HG03045 (cell line): Measurements from ENCODE around the gene RALGAPA1.
"Not testable (repeated sequence)": the region's sequence is repeated elsewhere in the genome, so short reads cannot be mapped to it uniquely, and the experiment has no call there.

Experiments used
- ATAC-seq: cut with Tn5 transposase; IDR thresholded peaks from one replicate; pipeline ENCODE4 v1.9.1; 2021; ENCODE audit warnings: mild to moderate bottlenecking, moderate library complexity; ENCODE audit not compliant: unreplicated experiment

RALGAPA1 gene

GRCh38 chr14:35766700-35767082, 42.4 kb downstream of the RALGAPA1 start:
- ATAC-seq, result no peak

GRCh38 chr14:35766036-35766699, 42.9 kb downstream of the RALGAPA1 start:
- ATAC-seq, result no peak

DNA sequence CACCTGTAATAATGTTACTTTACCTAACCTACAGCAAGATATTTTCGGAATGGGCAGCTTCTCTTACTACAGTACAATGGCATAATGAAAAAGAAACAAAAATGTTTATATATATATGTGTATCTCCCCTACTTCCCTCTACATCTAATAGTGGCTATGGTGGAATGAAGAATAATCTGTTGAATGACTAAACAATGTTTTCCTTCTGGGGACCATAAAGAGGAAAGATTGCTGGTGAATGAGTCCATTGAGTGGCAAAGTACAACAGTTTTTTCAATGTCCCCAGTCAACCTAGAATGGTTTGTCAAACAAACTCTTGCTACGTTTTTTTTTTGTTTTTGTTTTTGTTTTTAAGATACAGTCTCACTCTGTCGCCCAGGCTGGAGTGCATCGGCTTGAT, 47.2 kb downstream of the RALGAPA1 start:
- no peak for ATAC-seq

- ATAC-seq, result no peak
These were observed 49.0 kb downstream of the RALGAPA1 start for GRCh38 chr14:35760143-35760542.

DNA sequence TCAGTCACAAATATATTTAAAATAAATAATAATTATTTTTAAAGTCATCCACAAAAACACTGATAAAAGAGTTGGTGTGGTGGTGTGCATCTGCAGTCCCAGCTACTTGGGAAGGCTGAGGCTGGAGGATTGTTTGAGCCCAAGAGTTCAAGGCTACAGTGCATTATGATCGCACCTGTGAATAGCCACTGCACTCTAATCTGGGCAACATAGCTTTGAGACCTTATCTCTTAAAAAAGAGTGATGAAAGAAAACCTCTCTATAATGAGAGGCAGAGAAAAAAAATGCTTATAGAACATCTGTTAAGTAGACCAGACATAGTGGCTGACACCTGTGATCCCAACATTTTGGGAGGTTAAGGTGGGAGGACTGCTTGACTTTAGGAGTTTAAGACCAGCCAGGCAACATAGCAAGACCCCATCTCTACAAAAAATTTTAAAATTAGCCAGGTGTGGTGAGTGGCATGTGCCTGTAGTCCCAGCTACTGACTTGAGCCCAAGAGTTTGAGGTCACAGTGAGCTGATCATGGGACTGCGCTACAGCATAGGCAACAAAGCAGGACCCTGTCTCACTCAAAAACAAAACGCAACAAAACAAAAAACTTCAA, 50.5 kb downstream of the RALGAPA1 start:
- ATAC-seq, result no peak

DNA sequence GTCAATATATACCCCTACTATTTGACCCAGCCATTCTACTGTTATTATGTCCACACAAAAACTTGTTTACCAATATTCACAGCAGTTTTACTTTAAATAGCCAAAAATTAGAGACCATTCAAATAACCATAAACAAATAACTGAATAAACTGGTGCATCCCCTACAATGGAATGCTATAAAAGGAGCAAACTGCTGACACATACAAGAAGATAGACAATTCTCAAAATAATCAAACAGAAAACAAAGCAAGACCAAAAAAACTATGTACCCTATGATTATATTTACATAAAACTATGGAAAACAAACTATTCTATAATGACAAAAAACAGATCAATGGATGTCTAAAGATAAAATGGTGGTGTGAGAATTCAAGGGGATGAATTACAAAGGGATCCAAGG, 54.4 kb downstream of the RALGAPA1 start:
- ATAC-seq, result no peak

DNA sequence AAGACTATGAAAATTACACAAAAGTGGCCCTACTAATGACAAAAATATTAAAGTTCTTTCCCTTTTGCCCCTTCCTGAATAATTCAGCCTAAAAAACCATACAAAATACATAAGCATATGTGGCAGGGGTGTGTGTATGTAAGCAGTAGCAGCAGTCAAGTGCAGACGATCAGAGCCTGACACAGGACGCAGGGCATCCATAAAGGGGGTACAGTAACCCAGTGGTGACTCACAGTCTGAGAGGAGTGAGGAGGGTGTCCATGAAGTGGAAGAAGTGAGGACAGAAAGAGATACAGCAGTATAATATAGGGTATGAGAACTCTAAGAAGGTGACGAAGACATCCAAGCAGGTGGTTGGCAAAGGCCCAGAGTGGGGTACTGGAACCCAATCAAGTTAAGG, 56.7 kb downstream of the RALGAPA1 start:
- ATAC-seq, result no peak

- no peak for ATAC-seq
These were observed 58.7 kb downstream of the RALGAPA1 start for GRCh38 chr14:35750202-35750904.

DNA sequence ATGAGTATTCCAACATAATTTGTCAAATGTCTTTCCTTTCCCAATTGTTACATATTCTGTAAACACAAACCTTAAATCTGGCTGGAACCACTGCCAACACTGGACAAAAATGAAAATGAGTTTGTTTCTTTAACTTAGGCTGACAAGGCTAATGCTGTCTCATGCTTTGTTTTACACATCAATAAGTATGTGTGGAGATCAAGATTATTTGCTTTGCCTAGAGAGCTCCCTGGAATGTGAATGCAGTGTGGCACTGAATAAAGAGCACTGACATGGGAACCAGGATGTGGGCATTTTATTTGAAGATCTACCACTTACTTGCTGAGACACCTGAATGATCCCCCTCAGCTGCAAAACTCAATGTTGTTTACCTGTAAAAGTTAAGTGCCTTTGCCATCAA, 61.7 kb downstream of the RALGAPA1 start:
- no peak for ATAC-seq

DNA sequence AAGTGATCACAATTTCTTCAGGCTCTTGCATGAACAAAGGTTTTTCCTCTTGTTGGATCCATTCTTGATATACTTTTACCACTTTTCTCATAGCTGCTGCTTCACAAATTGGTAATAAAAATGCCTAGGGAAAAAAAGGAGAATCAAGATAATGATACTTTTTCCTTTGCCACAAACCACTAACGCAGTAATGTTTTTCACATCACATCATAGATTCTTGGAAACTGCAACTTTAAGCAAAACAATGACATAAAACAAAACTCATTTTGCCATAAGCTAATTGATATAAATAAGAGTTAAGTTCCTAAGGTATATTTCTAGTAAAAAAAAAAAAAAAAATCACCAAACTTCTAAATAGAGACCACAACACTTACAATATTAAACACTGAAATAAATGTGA, 66.7 kb downstream of the RALGAPA1 start:
- ATAC-seq, result no peak

- no peak for ATAC-seq
These were observed 67.1 kb downstream of the RALGAPA1 start for GRCh38 chr14:35742032-35742371.

GRCh38 chr14:35741345-35742031, 67.6 kb downstream of the RALGAPA1 start:
- no peak for ATAC-seq

GRCh38 chr14:35740215-35740614, 68.9 kb downstream of the RALGAPA1 start:
- no peak for ATAC-seq

DNA sequence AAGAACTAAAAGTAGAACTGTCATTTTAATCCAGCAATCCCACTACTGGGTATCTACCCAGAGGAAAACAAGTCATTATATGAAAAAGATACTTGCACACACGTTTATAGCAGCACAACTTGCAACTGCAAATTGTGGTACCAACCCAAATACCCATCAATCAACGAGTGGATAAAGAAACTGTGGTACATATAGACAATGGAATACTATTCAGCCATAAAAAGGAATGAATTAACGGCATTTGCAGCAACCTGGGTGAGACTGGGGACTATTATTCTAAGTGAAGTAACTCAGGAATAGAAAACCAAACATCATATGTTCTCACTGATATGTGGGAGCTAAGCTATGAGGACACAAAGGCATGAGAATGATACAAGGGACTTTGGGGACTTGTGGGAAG, 73.9 kb downstream of the RALGAPA1 start:
- ATAC-seq, result not testable (repeated sequence)

GRCh38 chr14:35733510-35733909, 75.6 kb downstream of the RALGAPA1 start:
- not testable (repeated sequence) for ATAC-seq

- no peak for ATAC-seq
These were observed 78.2 kb downstream of the RALGAPA1 start for GRCh38 chr14:35730871-35731270.

- ATAC-seq, result no peak
These were observed 81.3 kb downstream of the RALGAPA1 start for GRCh38 chr14:35727764-35728163.

DNA sequence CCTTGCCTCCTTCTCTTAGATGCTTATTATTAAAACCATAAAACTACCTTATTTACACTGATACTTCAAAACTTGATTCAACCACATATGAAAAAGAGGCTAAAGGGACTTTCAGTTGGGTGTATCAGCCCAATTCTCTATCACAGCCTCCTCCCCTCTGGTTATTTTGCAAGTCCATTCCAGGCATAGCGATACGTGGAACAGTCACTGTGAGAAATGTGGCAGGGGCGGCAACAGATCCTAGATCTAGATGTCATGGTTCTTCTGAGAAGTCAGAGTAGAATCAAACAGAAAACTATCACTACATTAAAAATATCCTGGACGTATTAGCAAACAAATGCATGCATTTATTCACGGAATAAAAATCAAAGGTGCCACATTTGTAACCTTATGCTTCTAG, 83.2 kb downstream of the RALGAPA1 start:
- ATAC-seq, result no peak

GRCh38 chr14:35715079-35715478, 94.0 kb downstream of the RALGAPA1 start:
- no peak for ATAC-seq

- ATAC-seq, result no peak
These were observed 96.6 kb downstream of the RALGAPA1 start for GRCh38 chr14:35712466-35712865.

- no peak for ATAC-seq
These were observed 101.0 kb downstream of the RALGAPA1 start for GRCh38 chr14:35708062-35708461.

- ATAC-seq, result no peak
These were observed 103.5 kb downstream of the RALGAPA1 start for GRCh38 chr14:35705636-35706035.
